ENCODE measurements around the gene HACD4. TPM values are rescaled to one million over a fixed set of nuclear protein-coding genes. Genes with fewer than 3 reads are reported as not detected.
"Not testable (repeated sequence)": the region's sequence is repeated elsewhere in the genome, so short reads cannot be mapped to it uniquely, and the experiment has no call there.

HACD4 gene
- polyA plus RNA-seq, 3 donors from 2014 or later = 6.5 to 8.9 (median 6.7) TPM

GRCh38 chr9:20974191-20974938, 57.1 kb downstream of the HACD4 start:
- H3K36me3 Mint-ChIP-seq = peaks cover 28 to 36% (median 35%) of the 10 kb centered on the region in 3 donors
- not testable (repeated sequence) for H3K4me3 Mint-ChIP-seq; H3K9me3 Mint-ChIP-seq; H3K27ac Mint-ChIP-seq; DNase-seq; H3K4me1 Mint-ChIP-seq; H3K27me3 Mint-ChIP-seq (ENCODE audit: low read depth in 3 of 3)

- not testable (repeated sequence) for H3K27ac Mint-ChIP-seq; H3K4me3 Mint-ChIP-seq; H3K27me3 Mint-ChIP-seq (ENCODE audit: low read depth in 3 of 3); H3K4me1 Mint-ChIP-seq; DNase-seq; H3K9me3 Mint-ChIP-seq
- H3K36me3 Mint-ChIP-seq = peaks cover 23 to 30% (median 30%) of the 10 kb centered on the region in 3 donors
Measured at GRCh38 chr9:20973246-20973947, 58.0 kb downstream of the HACD4 start.

GRCh38 chr9:20972684-20973083, 58.8 kb downstream of the HACD4 start:
- H3K4me1 Mint-ChIP-seq = no peaks in the 10 kb centered on the region
- no peak for DNase-seq
- H3K27ac Mint-ChIP-seq = no peak overlapping the region
- H3K4me3 Mint-ChIP-seq = no peak overlapping the region
- peaks cover 19 to 26% (median 25%) of the 10 kb centered on the region in 3 donors for H3K36me3 Mint-ChIP-seq
- peaks cover 0 to 3% (median 0%) of the 10 kb centered on the region in 6 donors for H3K9me3 Mint-ChIP-seq
- H3K27me3 Mint-ChIP-seq (ENCODE audit: low read depth in 3 of 3) = peaks cover 0 to 2% (median 0%) of the 10 kb centered on the region in 3 donors

- H3K4me1 Mint-ChIP-seq = no peaks in the 10 kb centered on the region
- peaks cover 15 to 38% (median 30%) of the 10 kb centered on the region in 3 donors for H3K36me3 Mint-ChIP-seq
- H3K27me3 Mint-ChIP-seq (ENCODE audit: low read depth in 3 of 3) = no peaks in the 10 kb centered on the region
- H3K27ac Mint-ChIP-seq = no peak overlapping the region
- no peaks in the 10 kb centered on the region for H3K9me3 Mint-ChIP-seq
- DNase-seq = no peak
- no peak overlapping the region for H3K4me3 Mint-ChIP-seq
Measured at GRCh38 chr9:20962536-20963225, 68.8 kb downstream of the HACD4 start.

- H3K4me1 Mint-ChIP-seq = no peaks in the 10 kb centered on the region
- H3K27me3 Mint-ChIP-seq (ENCODE audit: low read depth in 3 of 3) = peaks cover 0 to 1% (median 0%) of the 10 kb centered on the region in 3 donors
- DNase-seq = no peak
- H3K36me3 Mint-ChIP-seq = peaks cover 19 to 44% (median 30%) of the 10 kb centered on the region in 3 donors
- no peak overlapping the region for H3K4me3 Mint-ChIP-seq
- H3K27ac Mint-ChIP-seq = no peak overlapping the region
- no peaks in the 10 kb centered on the region for H3K9me3 Mint-ChIP-seq
Measured at GRCh38 chr9:20950707-20951106, 80.7 kb downstream of the HACD4 start.

Other genes starting within 250 kb of the HACD4 start
- gene IFNB1, start 46.3 kb upstream of the HACD4 start, polyA plus RNA-seq = not detected
- gene IFNW1, start 110.2 kb upstream of the HACD4 start, polyA plus RNA-seq = not detected
- gene IFNA21, start 135.0 kb upstream of the HACD4 start, polyA plus RNA-seq = not detected
- gene IFNA4, start 155.9 kb upstream of the HACD4 start, polyA plus RNA-seq = not detected
- not detected for gene IFNA7, start 170.6 kb upstream of the HACD4 start, polyA plus RNA-seq
- not detected for gene IFNA10, start 175.5 kb upstream of the HACD4 start, polyA plus RNA-seq
- not detected for gene IFNA16, start 185.7 kb upstream of the HACD4 start, polyA plus RNA-seq
- gene IFNA17, start 196.6 kb upstream of the HACD4 start, polyA plus RNA-seq = not detected
- gene IFNA14, start 208.4 kb upstream of the HACD4 start, polyA plus RNA-seq = not detected